H9 (cell line): ENCODE measurements around the gene IQGAP2. TPM values are rescaled to one million over a fixed set of nuclear protein-coding genes. Genes with fewer than 3 reads are reported as not detected.
A peak's percentile ranks its signal among the peaks of the same experiment; 100 is the strongest.

Experiments used
- DNase-seq: peaks from one replicate; pipeline ENCODE4 v3.0.0-alpha.2; 2017
- H2AFZ ChIP-seq: one replicate; pipeline ENCODE4 v1.6.1; 2013; ENCODE audit warnings: mild to moderate bottlenecking, low read length, control low read depth, moderate library complexity
- H2AK5ac ChIP-seq: 2 replicates; pipeline ENCODE4 v1.6.1; 2013; ENCODE audit warnings: low read length, control low read depth, mixed read lengths; ENCODE audit not compliant: insufficient read length
- H2BK120ac ChIP-seq: one replicate; pipeline ENCODE4 v1.6.1; 2013; ENCODE audit warnings: low read depth, mild to moderate bottlenecking, low read length, control low read depth, inconsistent platforms; ENCODE audit not compliant: poor library complexity, severe bottlenecking
- H2BK12ac ChIP-seq: 2 replicates; pipeline ENCODE4 v1.6.1; 2013; ENCODE audit warnings: low read length, control low read depth, mixed read lengths, low read depth; ENCODE audit not compliant: insufficient read length
- H2BK15ac ChIP-seq: 2 replicates; pipeline ENCODE4 v1.6.1; 2013; ENCODE audit warnings: low read depth, low read length, control low read depth
- H2BK20ac ChIP-seq: one replicate; pipeline ENCODE4 v1.6.1; 2013; ENCODE audit warnings: low read depth, mild to moderate bottlenecking, low read length, control low read depth, inconsistent platforms; ENCODE audit not compliant: poor library complexity, severe bottlenecking
- H2BK5ac ChIP-seq: 2 replicates; pipeline ENCODE4 v1.6.1; 2013; ENCODE audit warnings: low read length, control low read depth, mixed read lengths; ENCODE audit not compliant: insufficient read length
- H3K14ac ChIP-seq: 2 replicates; pipeline ENCODE4 v1.6.1; 2013; ENCODE audit warnings: low read length, control low read depth; ENCODE audit not compliant: insufficient read depth
- H3K18ac ChIP-seq: 2 replicates; pipeline ENCODE4 v1.6.1; 2013; ENCODE audit warnings: low read depth, mild to moderate bottlenecking, mixed read lengths, low read length, control low read depth; ENCODE audit not compliant: insufficient read length
- H3K23ac ChIP-seq: 2 replicates; pipeline ENCODE4 v1.6.1; 2013; ENCODE audit warnings: low read length, control low read depth, mixed read lengths, low read depth; ENCODE audit not compliant: insufficient read length
- H3K23me2 ChIP-seq: 2 replicates; pipeline ENCODE4 v1.6.1; 2013; ENCODE audit warnings: low read depth, mild to moderate bottlenecking, mixed read lengths, low read length, control low read depth; ENCODE audit not compliant: insufficient read length, poor library complexity, severe bottlenecking
- H3K27ac ChIP-seq: 2 replicates; pipeline ENCODE4 v1.5.1; 2013; ENCODE audit warnings: low read length, control low read depth, mixed read lengths, low read depth; ENCODE audit not compliant: insufficient read length
- H3K27me3 ChIP-seq: 2 replicates; pipeline ENCODE4 v1.6.1; 2013; ENCODE audit warnings: low read length, control low read depth, inconsistent platforms; ENCODE audit not compliant: insufficient read depth
- H3K4ac ChIP-seq: 2 replicates; pipeline ENCODE4 v1.6.1; 2013; ENCODE audit warnings: low read depth, mild to moderate bottlenecking, control low read depth, inconsistent platforms, low read length, moderate library complexity
- H3K4me1 ChIP-seq: 2 replicates; pipeline ENCODE4 v1.6.1; 2013; ENCODE audit warnings: low read length, control low read depth, inconsistent platforms; ENCODE audit not compliant: insufficient read depth
- H3K4me2 ChIP-seq: 2 replicates; pipeline ENCODE4 v1.6.1; 2013; ENCODE audit warnings: low read length, control low read depth, mixed read lengths; ENCODE audit not compliant: insufficient read length, insufficient read depth
- H3K56ac ChIP-seq: 2 replicates; pipeline ENCODE4 v1.6.1; 2013; ENCODE audit warnings: low read depth, mild to moderate bottlenecking, mixed read lengths, low read length, control low read depth; ENCODE audit not compliant: insufficient read length
- H3K79me1 ChIP-seq: 2 replicates; pipeline ENCODE4 v1.6.1; 2013; ENCODE audit warnings: low read depth, mild to moderate bottlenecking, moderate library complexity, low read length, control low read depth, inconsistent platforms; ENCODE audit not compliant: insufficient read depth, poor library complexity, severe bottlenecking
- H3K79me2 ChIP-seq: 2 replicates; pipeline ENCODE4 v1.6.1; 2013; ENCODE audit warnings: low read length, control low read depth, inconsistent platforms; ENCODE audit not compliant: insufficient read depth
- H3K9ac ChIP-seq: 2 replicates; pipeline ENCODE4 v1.6.1; 2013; ENCODE audit warnings: low read length, control low read depth, mixed read lengths; ENCODE audit not compliant: insufficient read length; ENCODE audit errors: extremely low read depth
- H3K9me3 ChIP-seq: one replicate; pipeline ENCODE4 v1.6.1; 2013; ENCODE audit warnings: low read depth, low read length, inconsistent platforms; ENCODE audit not compliant: control insufficient read depth
- H3T11ph ChIP-seq: one replicate; pipeline ENCODE4 v1.6.1; 2013; ENCODE audit warnings: mild to moderate bottlenecking, low read length, control low read depth, inconsistent platforms
- H4K20me1 ChIP-seq: one replicate; pipeline ENCODE4 v1.6.1; 2013; ENCODE audit not compliant: control insufficient read depth, insufficient read length, insufficient read depth
- H4K5ac ChIP-seq: 2 replicates; pipeline ENCODE4 v1.6.1; 2013; ENCODE audit warnings: low read depth, mild to moderate bottlenecking, mixed read lengths, low read length, control low read depth; ENCODE audit not compliant: insufficient read length
- H4K8ac ChIP-seq: replicated peaks from 2 replicates; pipeline ENCODE4 v1.6.1; 2013; ENCODE audit warnings: low read length, control low read depth, mixed read lengths, low read depth; ENCODE audit not compliant: insufficient read length
- H4K91ac ChIP-seq: 2 replicates; pipeline ENCODE4 v1.6.1; 2013; ENCODE audit warnings: low read depth, mild to moderate bottlenecking, moderate library complexity, mixed read lengths, low read length, control low read depth; ENCODE audit not compliant: insufficient read length
- H3K27ac Mint-ChIP-seq, 3 experiments: 2 replicates in 2 of 3; 3 replicates in 1 of 3; pipeline ENCODE4 v1.8.0; 2020 to 2021; ENCODE audit warnings: mixed read lengths in 3 of 3, mild to moderate bottlenecking in 1 of 3, moderate library complexity in 1 of 3
- H3K27me3 Mint-ChIP-seq: 2 replicates; pipeline ENCODE4 v1.8.0; 2021; ENCODE audit warnings: low read depth, mild to moderate bottlenecking, moderate library complexity, mixed read lengths
- H3K36me3 Mint-ChIP-seq, 3 experiments: 2 replicates in 2 of 3; 3 replicates in 1 of 3; pipeline ENCODE4 v1.8.0; 2020 to 2021; ENCODE audit warnings: low read depth in 3 of 3, mixed read lengths in 3 of 3; ENCODE audit not compliant: insufficient read depth in 1 of 3
- H3K4me1 Mint-ChIP-seq, 2 experiments: 2 replicates each; pipeline ENCODE4 v1.8.0; 2020; ENCODE audit warnings: mixed read lengths in 2 of 2
- H3K4me3 Mint-ChIP-seq, 2 experiments: 2 replicates in 1 of 2; 3 replicates in 1 of 2; pipeline ENCODE4 v1.8.0; 2020 to 2021; ENCODE audit warnings: mild to moderate bottlenecking in 2 of 2, mixed read lengths in 2 of 2, moderate library complexity in 1 of 2
- H3K9me3 Mint-ChIP-seq, 2 experiments: 2 replicates in 1 of 2; 3 replicates in 1 of 2; pipeline ENCODE4 v1.8.0; 2020; ENCODE audit warnings: mild to moderate bottlenecking in 2 of 2, mixed read lengths in 2 of 2, moderate library complexity in 1 of 2
- CTCF ChIP-seq: fragments of 200-600 bp; sonication (generic); conservative IDR thresholded peaks from 3 replicates; pipeline ENCODE4 v1.8.0; 2021; ENCODE audit warnings: antibody characterized with exemption, mild to moderate bottlenecking
- total RNA-seq: library from RNA; stranded (reverse); gene quantifications from 2 replicates; pipeline ENCODE4 v1.2.1, GENCODE V29; 2021

IQGAP2 gene
- total RNA-seq, 1 experiment from 2014 or later: 22.5 TPM

DNA sequence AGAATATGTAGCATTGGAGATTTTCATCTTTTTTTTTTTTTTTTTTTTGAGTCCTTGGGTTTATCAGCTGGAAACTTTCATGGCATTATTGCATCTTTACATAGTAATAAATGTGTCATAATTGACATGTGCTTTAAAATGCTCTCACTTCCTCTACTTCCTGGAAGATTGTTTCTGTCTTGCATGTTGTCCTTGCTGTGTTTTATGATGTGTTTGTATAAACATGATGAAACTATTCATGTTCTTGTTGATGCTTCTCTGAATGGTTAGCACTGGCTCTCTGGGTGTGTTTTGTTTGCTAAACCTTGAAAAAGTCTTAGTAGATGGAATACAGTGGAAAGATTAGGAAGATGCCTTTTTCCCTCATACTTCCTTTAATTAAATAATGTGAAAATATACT lies 87.9 kb downstream of the IQGAP2 start:
- H2BK5ac ChIP-seq: no peak overlapping the region
- peaks cover 37% of the 10 kb centered on the region for H3K4me1 ChIP-seq
- TF ChIP-seq CTCF: no peak

More for the DNA sequence above, 87.9 kb downstream of the IQGAP2 start:
- H2BK20ac ChIP-seq: no peak overlapping the region
- H4K5ac ChIP-seq: no peak overlapping the region
- no peak overlapping the region for H3K23ac ChIP-seq
- peak overlapping the region in 1 of 2 experiments; percentile 27; a peak in 1 of 5 replicates for H3K4me3 Mint-ChIP-seq
- no peaks in the 10 kb centered on the region for H3K79me1 ChIP-seq
- no peak overlapping the region for H2BK120ac ChIP-seq
- H2AK5ac ChIP-seq: no peak overlapping the region
- no peak overlapping the region for H2BK12ac ChIP-seq
- no peak overlapping the region for H3K14ac ChIP-seq
- H3K56ac ChIP-seq: no peak overlapping the region
- peaks cover 66 to 71% of the 10 kb centered on the region in 2 experiments for H3K4me1 Mint-ChIP-seq
- no peak overlapping the region for H3K18ac ChIP-seq
- no peaks in the 10 kb centered on the region for H3K27me3 ChIP-seq
- H3K23me2 ChIP-seq: peaks cover 3% of the 10 kb centered on the region
- no peaks in the 10 kb centered on the region; a peak in 2 of 7 replicates for H3K36me3 Mint-ChIP-seq
- no peak overlapping the region for H3K27ac ChIP-seq
- H3K27me3 Mint-ChIP-seq: no peaks in the 10 kb centered on the region; the same call in 1 of the 2 replicates
- H3K9me3 Mint-ChIP-seq: no peaks in the 10 kb centered on the region
- H2AFZ ChIP-seq: no peak overlapping the region
- H4K91ac ChIP-seq: no peak overlapping the region
- peaks cover 10% of the 10 kb centered on the region; the same call in 1 of the 2 replicates for H3K79me2 ChIP-seq
- H3K9ac ChIP-seq: no peak overlapping the region
- no peak overlapping the region for H2BK15ac ChIP-seq
- peaks cover 2% of the 10 kb centered on the region for H4K20me1 ChIP-seq
- peak overlapping the region in 1 of 3 experiments; percentile 84; a peak in 2 of 7 replicates for H3K27ac Mint-ChIP-seq
- no peak overlapping the region for H3T11ph ChIP-seq
- no peaks in the 10 kb centered on the region for H3K9me3 ChIP-seq
- no peak overlapping the region for H3K4me2 ChIP-seq
- no peak overlapping the region for H3K4ac ChIP-seq
- no peak overlapping the region for H4K8ac ChIP-seq
- no peak for DNase-seq
